Peyer's patch (tissue), 4 donors: ENCODE measurements around the gene LYZL4. TPM values are rescaled to one million over a fixed set of nuclear protein-coding genes. Genes with fewer than 3 reads are reported as not detected.

Source experiments
- DNase-seq, 3 donors: peaks; one replicate each; pipeline ENCODE4 v3.0.0-alpha.2; 2017 to 2019
- H3K27ac ChIP-seq, 4 donors: fragments of 200-600 bp; sonication (generic); one replicate each; pipeline ENCODE4 v1.5.1; 2016 to 2019
- H3K27me3 ChIP-seq, 2 donors: fragments of 200-600 bp; sonication (generic); one replicate each; pipeline ENCODE4 v1.5.1; 2019
- H3K36me3 ChIP-seq, 3 donors: fragments of 200-600 bp; sonication (generic); one replicate each; pipeline ENCODE4 v1.5.1; 2016 to 2019
- H3K4me1 ChIP-seq, 4 donors: fragments of 200-600 bp; sonication (generic); one replicate each; pipeline ENCODE4 v1.5.1; 2016 to 2019
- H3K4me3 ChIP-seq, 4 donors: fragments of 200-600 bp; sonication (generic); 1 replicate in 3 of 4; 2 replicates in 1 of 4; pipeline ENCODE4 v1.5.1; 2016 to 2019; ENCODE audit warnings: mild to moderate bottlenecking in 1 of 4
- H3K9me3 ChIP-seq, 4 donors: fragments of 200-600 bp; sonication (generic); one replicate each; pipeline ENCODE4 v1.5.1; 2016 to 2019; ENCODE audit warnings: mild to moderate bottlenecking in 1 of 4
- CTCF ChIP-seq, 6 experiments: fragments of 450-650 bp in 4 of 6; fragments of 200-600 bp in 2 of 6; sonication (generic) in 1 of 6; IDR thresholded peaks; one replicate each; pipeline ENCODE4 v1.5.1; 2017 to 2019; ENCODE audit warnings: antibody characterized with exemption in 6 of 6, mild to moderate bottlenecking in 3 of 6, moderate library complexity in 1 of 6
- POLR2A ChIP-seq, 2 donors: fragments of 450-650 bp; IDR thresholded peaks; one replicate each; pipeline ENCODE4 v1.5.1; 2017; ENCODE audit warnings: antibody characterized with exemption in 2 of 2, mild to moderate bottlenecking in 2 of 2, moderate library complexity in 2 of 2
- total RNA-seq, 4 donors: library from RNA; depleted of rRNA; stranded (reverse); fragments of >200 nt; gene quantifications; one replicate each; pipeline ENCODE4 v1.1.0, GENCODE V29; 2016

Gene LYZL4
- total RNA-seq, 4 donors from 2014 or later = not detected

GRCh38 chr3:42411429-42411828, 1.0 kb upstream of the LYZL4 start:
- Histone ChIP-seq H3K9me3 (no peaks in the 10 kb centered on the region), H3K36me3 (no peaks in the 10 kb centered on the region), H3K4me3 (no peak overlapping the region), H3K4me1 (no peaks in the 10 kb centered on the region), H3K27me3 (no peaks in the 10 kb centered on the region), H3K27ac (no peak overlapping the region)
- no peak for TF ChIP-seq POLR2A (IDR thresholded peaks at IDR 0.05)
- TF ChIP-seq CTCF (IDR thresholded peaks at IDR 0.05) = no peak
- no peak for DNase-seq

GRCh38 chr3:42408156-42408555, 2.3 kb downstream of the LYZL4 start:
- no peaks in the 10 kb centered on the region for H3K9me3 ChIP-seq
- H3K27ac ChIP-seq = no peak overlapping the region
- H3K4me1 ChIP-seq = no peaks in the 10 kb centered on the region
- no peaks in the 10 kb centered on the region for H3K36me3 ChIP-seq
- H3K27me3 ChIP-seq = no peaks in the 10 kb centered on the region
- H3K4me3 ChIP-seq = no peak overlapping the region
- no peak for DNase-seq
- TF ChIP-seq CTCF (IDR thresholded peaks at IDR 0.05) (no peak), POLR2A (IDR thresholded peaks at IDR 0.05) (no peak)

GRCh38 chr3:42406727-42407450, 3.5 kb downstream of the LYZL4 start:
- no peak for TF ChIP-seq CTCF (IDR thresholded peaks at IDR 0.05)
- no peaks in the 10 kb centered on the region for H3K4me1 ChIP-seq
- no peaks in the 10 kb centered on the region for H3K36me3 ChIP-seq
- no peak for DNase-seq
- H3K27me3 ChIP-seq = no peaks in the 10 kb centered on the region
- no peak overlapping the region for H3K4me3 ChIP-seq
- H3K9me3 ChIP-seq = no peaks in the 10 kb centered on the region
- H3K27ac ChIP-seq = no peak overlapping the region

- no peaks in the 10 kb centered on the region for H3K4me1 ChIP-seq
- DNase-seq = no peak
- H3K4me3 ChIP-seq = no peak overlapping the region
- H3K36me3 ChIP-seq = no peaks in the 10 kb centered on the region
- no peak overlapping the region for H3K27ac ChIP-seq
- H3K9me3 ChIP-seq = no peaks in the 10 kb centered on the region
- H3K27me3 ChIP-seq = no peaks in the 10 kb centered on the region
- TF ChIP-seq POLR2A (IDR thresholded peaks at IDR 0.05) (no peak), CTCF (IDR thresholded peaks at IDR 0.05) (no peak)
These were observed 4.6 kb downstream of the LYZL4 start for GRCh38 chr3:42405857-42406256.

- H3K4me3 ChIP-seq = no peak overlapping the region
- no peaks in the 10 kb centered on the region for H3K4me1 ChIP-seq
- no peak for TF ChIP-seq POLR2A (IDR thresholded peaks at IDR 0.05)
- H3K27me3 ChIP-seq = no peaks in the 10 kb centered on the region
- no peak for DNase-seq
- no peak overlapping the region for H3K27ac ChIP-seq
- H3K36me3 ChIP-seq = no peaks in the 10 kb centered on the region
- no peaks in the 10 kb centered on the region for H3K9me3 ChIP-seq
These were observed 6.7 kb downstream of the LYZL4 start for GRCh38 chr3:42403737-42404136.

- Histone ChIP-seq H3K4me3 (no peak overlapping the region), H3K4me1 (no peaks in the 10 kb centered on the region), H3K27me3 (no peaks in the 10 kb centered on the region), H3K36me3 (no peaks in the 10 kb centered on the region), H3K27ac (no peak overlapping the region), H3K9me3 (no peaks in the 10 kb centered on the region)
- TF ChIP-seq POLR2A (IDR thresholded peaks at IDR 0.05) (no peak), CTCF (IDR thresholded peaks at IDR 0.05) (no peak)
- DNase-seq = no peak
These were observed 7.9 kb downstream of the LYZL4 start for GRCh38 chr3:42402394-42403096.
